Lung (tissue), 12 donors: ENCODE data around the gene ACSF2. TPM values are rescaled to one million over a fixed set of nuclear protein-coding genes. Genes with fewer than 3 reads are reported as not detected.

Source experiments
- ATAC-seq: fragments of 200-7000 bp; cut with Tn5 transposase; one replicate; pipeline ENCODE4 v1.9.1; 2020; ENCODE audit warnings: moderate number of reproducible peaks; ENCODE audit not compliant: insufficient read depth, low FRiP score
- DNase-seq, 3 donors: peaks; one replicate each; pipeline ENCODE4 v3.0.0-alpha.2; 2013 to 2017
- H3K27ac ChIP-seq, 2 donors: one replicate each; pipeline ENCODE4 v1.5.1; 2013; ENCODE audit warnings: mild to moderate bottlenecking in 2 of 2, moderate library complexity in 2 of 2, control low read depth in 1 of 2, inconsistent platforms in 1 of 2, low read depth in 1 of 2, low read length in 1 of 2
- H3K27me3 ChIP-seq, 3 donors: one replicate each; pipeline ENCODE4 v1.5.1; 2013; ENCODE audit warnings: low read length in 2 of 3; ENCODE audit not compliant: control insufficient read depth in 3 of 3, insufficient read depth in 3 of 3
- H3K36me3 ChIP-seq, 4 donors: one replicate each; pipeline ENCODE4 v1.5.1; 2013; ENCODE audit warnings: low read length in 4 of 4, mild to moderate bottlenecking in 1 of 4, moderate library complexity in 1 of 4; ENCODE audit not compliant: control insufficient read depth in 4 of 4, insufficient read depth in 4 of 4
- H3K4me1 ChIP-seq, 5 donors: one replicate each; pipeline ENCODE4 v1.5.1; 2013; ENCODE audit warnings: low read length in 5 of 5, mild to moderate bottlenecking in 2 of 5, moderate library complexity in 1 of 5; ENCODE audit not compliant: control insufficient read depth in 5 of 5, insufficient read depth in 5 of 5
- H3K4me3 ChIP-seq: one replicate; pipeline ENCODE4 v1.5.1; 2013; ENCODE audit warnings: mild to moderate bottlenecking, control low read depth, moderate library complexity
- H3K9ac ChIP-seq, 2 donors: one replicate each; pipeline ENCODE4 v1.5.1; 2013; ENCODE audit warnings: low read length in 2 of 2, control low read depth in 1 of 2; ENCODE audit not compliant: insufficient read depth in 1 of 2
- H3K9me3 ChIP-seq, 4 donors: one replicate each; pipeline ENCODE4 v1.5.1; 2013; ENCODE audit warnings: low read length in 3 of 4, mild to moderate bottlenecking in 1 of 4, moderate library complexity in 1 of 4; ENCODE audit not compliant: control insufficient read depth in 4 of 4, insufficient read depth in 3 of 4
- WGBS, 2 donors: extraction: QIAGEN DNeasy Blood & Tissue Kit; methylation state at CpG; one replicate each; pipeline ENCODE4 v1.1.7; 2013; 5-methylcytosine and 5-hydroxymethylcytosine counted together
- polyA plus RNA-seq, 2 donors: library from polyadenylated mRNA; stranded (reverse); fragments of 200-250 nt; gene quantifications; one replicate each; pipeline ENCODE4 v1.2.1, GENCODE V29; 2013
- total RNA-seq, 2 donors: library from RNA; depleted of rRNA in 1 of 2; stranded (reverse); fragments of >200 nt in 1 of 2; gene quantifications; one replicate each; pipeline ENCODE4 v1.2.1, GENCODE V29; 2014 to 2021
- TF ChIP-seq, protein P1 (sequence below): IDR thresholded peaks from 2 replicates; pipeline ENCODE4 v1.5.1; 2012; ENCODE audit warnings: mild to moderate bottlenecking; ENCODE audit errors: control extremely low read depth, extremely low read depth
- donor health status: control.
- donor health status: control.
- donor health status: Bipolar disorder and iron deficiency.
- donor health status: healthy.
- donor health status: DM: yes; HTN: yes; CAD: no.

Gene ACSF2
- total and polyA plus RNA-seq, 4 donors: 23.5 to 79.2 (median 70.9) TPM

DNA sequence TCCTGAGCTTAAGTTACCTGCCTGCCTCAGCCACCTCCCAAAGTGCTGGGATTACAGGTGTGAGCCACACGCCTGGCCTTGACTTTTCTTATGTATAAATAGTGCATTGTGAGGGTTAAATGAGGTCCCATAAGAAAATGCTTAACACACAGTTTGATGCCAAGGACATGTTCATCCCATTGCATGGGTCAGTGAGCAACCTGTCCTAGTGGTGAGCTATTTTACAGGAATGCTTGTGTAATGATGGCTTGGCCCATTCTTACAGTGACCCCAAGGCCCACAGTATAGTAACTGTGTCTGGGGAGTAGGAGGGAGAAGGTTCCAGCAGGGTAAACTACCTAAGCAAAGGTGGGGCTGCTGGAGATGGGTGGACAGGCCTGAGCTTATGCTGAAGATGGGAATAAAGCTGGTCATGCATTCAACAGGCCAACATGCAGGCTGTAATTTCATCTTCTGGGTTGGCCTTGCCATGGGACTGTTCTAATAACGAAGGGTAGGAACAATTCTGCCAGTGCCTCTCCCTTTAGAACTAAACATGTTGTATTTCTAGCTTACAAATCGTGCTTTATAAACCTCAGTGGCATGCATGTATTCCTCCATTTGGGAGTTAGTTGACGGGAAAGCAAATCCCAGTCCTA is 6.2 kb downstream of the ACSF2 start:
- TF ChIP-seq, protein P1, sequence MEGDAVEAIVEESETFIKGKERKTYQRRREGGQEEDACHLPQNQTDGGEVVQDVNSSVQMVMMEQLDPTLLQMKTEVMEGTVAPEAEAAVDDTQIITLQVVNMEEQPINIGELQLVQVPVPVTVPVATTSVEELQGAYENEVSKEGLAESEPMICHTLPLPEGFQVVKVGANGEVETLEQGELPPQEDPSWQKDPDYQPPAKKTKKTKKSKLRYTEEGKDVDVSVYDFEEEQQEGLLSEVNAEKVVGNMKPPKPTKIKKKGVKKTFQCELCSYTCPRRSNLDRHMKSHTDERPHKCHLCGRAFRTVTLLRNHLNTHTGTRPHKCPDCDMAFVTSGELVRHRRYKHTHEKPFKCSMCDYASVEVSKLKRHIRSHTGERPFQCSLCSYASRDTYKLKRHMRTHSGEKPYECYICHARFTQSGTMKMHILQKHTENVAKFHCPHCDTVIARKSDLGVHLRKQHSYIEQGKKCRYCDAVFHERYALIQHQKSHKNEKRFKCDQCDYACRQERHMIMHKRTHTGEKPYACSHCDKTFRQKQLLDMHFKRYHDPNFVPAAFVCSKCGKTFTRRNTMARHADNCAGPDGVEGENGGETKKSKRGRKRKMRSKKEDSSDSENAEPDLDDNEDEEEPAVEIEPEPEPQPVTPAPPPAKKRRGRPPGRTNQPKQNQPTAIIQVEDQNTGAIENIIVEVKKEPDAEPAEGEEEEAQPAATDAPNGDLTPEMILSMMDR: no peak
- Histone ChIP-seq H3K27ac (no peak overlapping the region), H3K9ac (no peak overlapping the region), H3K4me3 (no peak overlapping the region), H3K27me3 (no peaks in the 10 kb centered on the region), H3K4me1 (peaks cover 0 to 16% (median 6%) of the 10 kb centered on the region in 5 donors), H3K36me3 (peaks cover 0 to 12% (median 1%) of the 10 kb centered on the region in 4 donors), H3K9me3 (no peaks in the 10 kb centered on the region)
- no peak for DNase-seq
- no peak for ATAC-seq
- WGBS, 2 donors: 85 to 95% methylated on average over 4 of the region's 4 CpGs

DNA sequence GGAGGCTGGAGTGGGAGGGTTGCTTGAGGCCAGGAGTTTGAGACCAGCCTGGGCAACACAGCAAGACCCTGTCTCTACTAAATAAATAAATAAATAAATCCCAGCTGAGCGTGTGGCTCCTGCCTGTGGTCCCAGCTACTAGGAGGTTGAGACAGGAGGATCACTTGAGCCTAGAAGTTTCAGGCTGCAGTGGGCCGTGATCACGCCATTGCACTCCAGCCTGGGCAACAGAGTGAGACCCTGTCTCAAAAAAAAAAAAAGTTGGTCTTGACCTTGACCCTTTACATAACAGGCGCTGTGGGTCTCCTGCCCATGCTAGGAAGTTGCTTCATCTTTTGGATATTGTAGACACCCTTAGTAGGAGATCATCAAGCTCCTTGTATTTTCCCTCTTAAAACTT is 11.4 kb downstream of the ACSF2 start:
- no peaks in the 10 kb centered on the region for H3K27me3 ChIP-seq
- WGBS, 2 donors: 98% methylated on average over 4 of the region's 4 CpGs
- ATAC-seq (no peak), DNase-seq (no peak)
- no peak overlapping the region for H3K9ac ChIP-seq
- H3K36me3 ChIP-seq: peaks cover 0 to 4% (median under 1%) of the 10 kb centered on the region in 4 donors
- peaks cover 0 to 9% (median 5%) of the 10 kb centered on the region in 5 donors for H3K4me1 ChIP-seq
- no peaks in the 10 kb centered on the region for H3K9me3 ChIP-seq
- TF ChIP-seq, protein P1: no peak
- H3K27ac ChIP-seq: no peak overlapping the region
- H3K4me3 ChIP-seq: no peak overlapping the region

DNA sequence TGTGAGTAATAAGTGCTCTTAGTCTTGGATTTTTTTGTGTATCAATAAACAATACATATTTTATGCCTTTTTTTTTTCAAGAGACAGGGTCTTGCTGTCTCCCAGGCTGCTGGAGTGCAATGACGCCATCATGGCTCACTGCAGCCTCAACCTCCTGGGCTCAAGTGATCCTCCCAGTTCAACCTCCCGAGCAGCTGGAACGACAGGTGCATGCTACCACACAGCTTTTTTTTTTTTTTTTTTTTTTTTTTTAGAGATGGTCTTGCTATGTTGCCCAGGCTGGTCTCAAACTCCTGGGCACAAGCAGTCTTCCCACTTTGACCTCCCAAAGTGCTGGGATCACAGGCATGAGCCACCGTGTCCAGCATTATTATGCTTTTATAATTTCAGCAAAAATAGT is 13.0 kb downstream of the ACSF2 start:
- TF ChIP-seq, protein P1: no peak
- Histone ChIP-seq H3K9me3 (no peaks in the 10 kb centered on the region), H3K27ac (no peak overlapping the region), H3K4me1 (peaks cover 2 to 19% (median 9%) of the 10 kb centered on the region in 5 donors), H3K36me3 (peaks cover 0 to 4% (median 0%) of the 10 kb centered on the region in 4 donors), H3K9ac (no peak overlapping the region), H3K27me3 (no peaks in the 10 kb centered on the region), H3K4me3 (no peak overlapping the region)
- DNase-seq (no peak), ATAC-seq (no peak)
- WGBS, 2 donors: 80 to 96% methylated on average over 4 of the region's 4 CpGs
